Activated naive CD4-positive, alpha-beta T cell treated with anti-CD3 and anti-CD28 coated beads for 36 hours (primary cell): ENCODE measurements around the gene ZNF570. TPM values are rescaled to one million over a fixed set of nuclear protein-coding genes. Genes with fewer than 3 reads are reported as not detected.

Experiments
- CTCF ChIA-PET: fragments of 350-600 bp; sonication (Branson Sonifier 250); formaldehyde crosslinking; loops from one replicate; lab custom pipeline; 2021; ENCODE audit warnings: antibody characterized with exemption; lab: Charles Lee
- DNase-seq: peaks from one replicate; pipeline ENCODE4 v3.0.0-alpha.2; 2020
- H3K27ac Mint-ChIP-seq: one replicate; pipeline ENCODE4 v1.8.0; 2021; ENCODE audit warnings: mild to moderate bottlenecking, mixed read lengths
- H3K27me3 Mint-ChIP-seq: one replicate; pipeline ENCODE4 v1.8.0; 2021; ENCODE audit warnings: low read depth, mixed read lengths
- H3K36me3 Mint-ChIP-seq: one replicate; pipeline ENCODE4 v1.8.0; 2021; ENCODE audit warnings: low read depth, mixed read lengths
- H3K4me1 Mint-ChIP-seq: one replicate; pipeline ENCODE4 v1.8.0; 2021; ENCODE audit warnings: low read depth, mixed read lengths
- H3K4me3 Mint-ChIP-seq: one replicate; pipeline ENCODE4 v1.8.0; 2021; ENCODE audit warnings: mild to moderate bottlenecking, moderate library complexity, mixed read lengths
- H3K9me3 Mint-ChIP-seq: one replicate; pipeline ENCODE4 v1.8.0; 2021; ENCODE audit warnings: mixed read lengths
- intact Hi-C: fragments of 100-400 bp; cut with micrococcal nuclease; formaldehyde crosslinking; loops from one replicate; pipeline ENCODE4 v1.15.1; 2023
- total RNA-seq, 2 experiments: library from RNA; stranded (reverse); gene quantifications; one replicate each; pipeline ENCODE4 v1.2.3, GENCODE V29; 2021

The ZNF570 gene
- total RNA-seq, 2 experiments from 2014 or later, result 3.1 to 3.7 TPM

- Mint-ChIP-seq H3K9me3 (peaks cover 27% of the 10 kb centered on the region), H3K4me1 (no peaks in the 10 kb centered on the region), H3K27ac (no peak within 1 kb of the TSS), H3K4me3 (no peak within 1 kb of the TSS), H3K27me3 (no peaks in the 10 kb centered on the region), H3K36me3 (peaks cover 56% of the 10 kb centered on the region)
- CTCF ChIA-PET, result interaction anchor here (1.0 kb wide), 1 partner anchor 88 kb away, joined by 3 read pairs; the partner anchor contains the start of genes ZNF540 and ZNF571
- intact Hi-C loops, result loop anchor here (1.0 kb wide), 4 partner anchors 37 to 273 kb away; partner anchors contain the start of genes ZNF527, ZNF540, ZNF570 and ZNF571
- DNase-seq, result peak; percentile 85
These were observed 37.4 kb downstream of the ZNF570 start, which contains the start of gene ZNF793 for GRCh38 chr19:37506387-37507166. Gene ZNF793, plus strand, starts transcription at chr19:37506939. Its CDS starts 16,501 bp downstream, at chr19:37523440.

- CTCF ChIA-PET, result interaction anchor here (1.0 kb wide), 1 partner anchor 87 kb away, joined by 3 read pairs; the partner anchor contains the start of genes ZNF540 and ZNF571
- peaks cover 57% of the 10 kb centered on the region for H3K36me3 Mint-ChIP-seq
These were observed 38.0 kb downstream of the ZNF570 start for GRCh38 chr19:37507167-37507464.

GRCh38 chr19:37511186-37511585, 42.0 kb downstream of the ZNF570 start:
- peaks cover 68% of the 10 kb centered on the region for H3K36me3 Mint-ChIP-seq
- CTCF ChIA-PET, result no interaction called here
- H3K27ac Mint-ChIP-seq, result no peak overlapping the region
- no peaks in the 10 kb centered on the region for H3K27me3 Mint-ChIP-seq
- no peak for DNase-seq
- H3K4me1 Mint-ChIP-seq, result no peaks in the 10 kb centered on the region
- no peak overlapping the region for H3K4me3 Mint-ChIP-seq
- H3K9me3 Mint-ChIP-seq, result peaks cover 30% of the 10 kb centered on the region
- intact Hi-C loops, result no loop called here

More at GRCh38 chr19:37507167-37507464, 38.0 kb downstream of the ZNF570 start:
- intact Hi-C loops, result no loop called here
- Mint-ChIP-seq H3K9me3 (peaks cover 25% of the 10 kb centered on the region), H3K27me3 (no peaks in the 10 kb centered on the region), H3K4me1 (no peaks in the 10 kb centered on the region), H3K4me3 (no peak overlapping the region), H3K27ac (no peak overlapping the region)
- DNase-seq, result no peak

GRCh38 chr19:37511821-37512220, 42.7 kb downstream of the ZNF570 start:
- peaks cover 31% of the 10 kb centered on the region for H3K9me3 Mint-ChIP-seq
- peaks cover 73% of the 10 kb centered on the region for H3K36me3 Mint-ChIP-seq
- CTCF ChIA-PET, result no interaction called here
- H3K4me1 Mint-ChIP-seq, result no peaks in the 10 kb centered on the region
- intact Hi-C loops, result no loop called here
- DNase-seq, result no peak
- no peak overlapping the region for H3K27ac Mint-ChIP-seq
- H3K4me3 Mint-ChIP-seq, result no peak overlapping the region
- H3K27me3 Mint-ChIP-seq, result no peaks in the 10 kb centered on the region

- H3K9me3 Mint-ChIP-seq, result peaks cover 37% of the 10 kb centered on the region
- H3K36me3 Mint-ChIP-seq, result peaks cover 80% of the 10 kb centered on the region
- CTCF ChIA-PET, result no interaction called here
- intact Hi-C loops, result no loop called here
- DNase-seq, result no peak
- no peaks in the 10 kb centered on the region for H3K27me3 Mint-ChIP-seq
- no peak overlapping the region for H3K27ac Mint-ChIP-seq
- no peaks in the 10 kb centered on the region for H3K4me1 Mint-ChIP-seq
- no peak overlapping the region for H3K4me3 Mint-ChIP-seq
These were observed 44.2 kb downstream of the ZNF570 start for GRCh38 chr19:37513397-37513796.

- Mint-ChIP-seq H3K36me3 (peaks cover 73% of the 10 kb centered on the region), H3K27ac (no peak overlapping the region), H3K4me3 (no peak overlapping the region), H3K4me1 (no peaks in the 10 kb centered on the region), H3K9me3 (peaks cover 45% of the 10 kb centered on the region), H3K27me3 (no peaks in the 10 kb centered on the region)
- peak; percentile 7 for DNase-seq
- intact Hi-C loops, result no loop called here
- CTCF ChIA-PET, result no interaction called here
These were observed 50.7 kb downstream of the ZNF570 start for GRCh38 chr19:37519890-37520289.

- peaks cover 56% of the 10 kb centered on the region for H3K36me3 Mint-ChIP-seq
- peaks cover 51% of the 10 kb centered on the region for H3K9me3 Mint-ChIP-seq
- H3K27ac Mint-ChIP-seq, result no peak overlapping the region
- intact Hi-C loops, result no loop called here
- no peaks in the 10 kb centered on the region for H3K4me1 Mint-ChIP-seq
- CTCF ChIA-PET, result no interaction called here
- DNase-seq, result no peak
- H3K27me3 Mint-ChIP-seq, result no peaks in the 10 kb centered on the region
- H3K4me3 Mint-ChIP-seq, result no peak overlapping the region
These were observed 68.3 kb downstream of the ZNF570 start for GRCh38 chr19:37537391-37537947.

Other genes with a start within 250 kb of the ZNF570 start
- 1 to 10 TPM; 4.3 to 5.0 TPM for gene ZNF527, start 98.3 kb upstream of the ZNF570 start, total RNA-seq
- 10 to 100 TPM in 1 of 2 experiments, 1 to 10 TPM in 1; 8.6 to 10.6 TPM for gene ZNF569, start 1.9 kb upstream of the ZNF570 start, total RNA-seq
- 1 to 10 TPM; 3.8 to 3.9 TPM for gene ZNF793, start 37.6 kb downstream of the ZNF570 start, total RNA-seq
- 1 to 10 TPM; 2.8 to 3.5 TPM for gene ZNF571, start 125.4 kb downstream of the ZNF570 start, total RNA-seq
- gene ZNF540, start 125.5 kb downstream of the ZNF570 start, total RNA-seq, result 1 to 10 TPM; 1.0 to 1.9 TPM
- gene ZFP30, start 186.1 kb downstream of the ZNF570 start, total RNA-seq, result 10 to 100 TPM; 10.7 to 11.4 TPM